ENCODE measurements around the gene SMG7.

- TF ChIP-seq CTCF (IDR thresholded peaks at IDR 0.05) (no peak), POLR2A (IDR thresholded peaks at IDR 0.05) (no peak), EP300 (IDR thresholded peaks at IDR 0.05) (no peak)
These were observed 34.2 kb upstream of the SMG7 start for GRCh38 chr1:183438060-183438459.
